Glutamatergic neuron (in vitro differentiated cells): ENCODE data around the gene BTBD16. TPM values are rescaled to one million over a fixed set of nuclear protein-coding genes. Genes with fewer than 3 reads are reported as not detected.
A peak's percentile ranks its signal among the peaks of the same experiment; 100 is the strongest.

Source experiments
- DNase-seq: peaks from one replicate; pipeline ENCODE4 v3.0.0; 2022
- H3K27ac Mint-ChIP-seq: one replicate; pipeline ENCODE4 v1.8.0; 2020; ENCODE audit warnings: mild to moderate bottlenecking, mixed read lengths, inconsistent platforms; ENCODE audit not compliant: unreplicated experiment
- H3K27me3 Mint-ChIP-seq: one replicate; pipeline ENCODE4 v1.8.0; 2020; ENCODE audit warnings: mild to moderate bottlenecking, moderate library complexity, mixed read lengths, inconsistent platforms; ENCODE audit not compliant: unreplicated experiment
- H3K36me3 Mint-ChIP-seq: one replicate; pipeline ENCODE4 v1.8.0; 2020; ENCODE audit warnings: mild to moderate bottlenecking, mixed read lengths, inconsistent platforms; ENCODE audit not compliant: unreplicated experiment
- H3K4me1 Mint-ChIP-seq: one replicate; pipeline ENCODE4 v1.8.0; 2020; ENCODE audit warnings: mild to moderate bottlenecking, low read depth, mixed read lengths, inconsistent platforms; ENCODE audit not compliant: unreplicated experiment
- H3K4me3 Mint-ChIP-seq: one replicate; pipeline ENCODE4 v1.8.0; 2020; ENCODE audit warnings: mild to moderate bottlenecking, mixed read lengths, inconsistent platforms; ENCODE audit not compliant: unreplicated experiment
- H3K9me3 Mint-ChIP-seq: one replicate; pipeline ENCODE4 v1.8.0; 2020; ENCODE audit warnings: mild to moderate bottlenecking, moderate library complexity, mixed read lengths, inconsistent platforms; ENCODE audit not compliant: unreplicated experiment
- CTCF ChIP-seq: fragments of 200-600 bp; sonication (generic); IDR thresholded peaks from one replicate; pipeline ENCODE4 v1.5.0; 2021; ENCODE audit not compliant: partially characterized antibody, unreplicated experiment
- total RNA-seq: library from RNA; stranded (reverse); fragmentation: NEBNext Ultra II Directional; extraction: Animal tissue kit (Norgen Biotek cat#: 25700); gene quantifications from one replicate; pipeline ENCODE4 v1.2.1, GENCODE V29; 2021; ENCODE audit not compliant: unreplicated experiment

The BTBD16 gene
- total RNA-seq, 1 donor from 2014 or later, result 0.98 TPM

- peak overlapping the region; percentile 7 for H3K27ac Mint-ChIP-seq
- H3K4me3 Mint-ChIP-seq, result no peak overlapping the region
- peaks cover 25% of the 10 kb centered on the region for H3K4me1 Mint-ChIP-seq
- no peak for TF ChIP-seq CTCF
- peaks cover 13% of the 10 kb centered on the region for H3K36me3 Mint-ChIP-seq
- peaks cover 30% of the 10 kb centered on the region for H3K9me3 Mint-ChIP-seq
- H3K27me3 Mint-ChIP-seq, result peaks cover 25% of the 10 kb centered on the region
- DNase-seq, result no peak
Observed at GRCh38 chr10:122240401-122240800, 30.7 kb upstream of the BTBD16 start.

- Mint-ChIP-seq H3K27ac (no peak overlapping the region), H3K27me3 (peaks cover 23% of the 10 kb centered on the region), H3K4me3 (no peak overlapping the region), H3K36me3 (peaks cover 5% of the 10 kb centered on the region), H3K9me3 (peaks cover 26% of the 10 kb centered on the region), H3K4me1 (peaks cover 23% of the 10 kb centered on the region)
- TF ChIP-seq CTCF, result no peak
- no peak for DNase-seq
Observed at GRCh38 chr10:122241836-122242235, 29.3 kb upstream of the BTBD16 start.

GRCh38 chr10:122243550-122243949, 27.5 kb upstream of the BTBD16 start:
- peaks cover 35% of the 10 kb centered on the region for H3K9me3 Mint-ChIP-seq
- peaks cover 19% of the 10 kb centered on the region for H3K36me3 Mint-ChIP-seq
- peaks cover 30% of the 10 kb centered on the region for H3K4me1 Mint-ChIP-seq
- H3K27me3 Mint-ChIP-seq, result peaks cover 24% of the 10 kb centered on the region
- H3K4me3 Mint-ChIP-seq, result no peak overlapping the region
- no peak for TF ChIP-seq CTCF
- H3K27ac Mint-ChIP-seq, result no peak overlapping the region
- no peak for DNase-seq

GRCh38 chr10:122244001-122244975, 26.8 kb upstream of the BTBD16 start:
- no peak overlapping the region for H3K4me3 Mint-ChIP-seq
- H3K9me3 Mint-ChIP-seq, result peaks cover 39% of the 10 kb centered on the region
- peaks cover 23% of the 10 kb centered on the region for H3K36me3 Mint-ChIP-seq
- H3K4me1 Mint-ChIP-seq, result peaks cover 32% of the 10 kb centered on the region
- H3K27ac Mint-ChIP-seq, result peak overlapping the region; percentile 60
- peaks cover 31% of the 10 kb centered on the region for H3K27me3 Mint-ChIP-seq
- TF ChIP-seq CTCF, result no peak
- no peak for DNase-seq

GRCh38 chr10:122245136-122245535, 26.0 kb upstream of the BTBD16 start:
- peaks cover 37% of the 10 kb centered on the region for H3K27me3 Mint-ChIP-seq
- peak overlapping the region; percentile 17 for H3K4me3 Mint-ChIP-seq
- H3K9me3 Mint-ChIP-seq, result peaks cover 39% of the 10 kb centered on the region
- H3K27ac Mint-ChIP-seq, result peak overlapping the region; percentile 60
- DNase-seq, result no peak
- peaks cover 23% of the 10 kb centered on the region for H3K36me3 Mint-ChIP-seq
- H3K4me1 Mint-ChIP-seq, result peaks cover 32% of the 10 kb centered on the region
- no peak for TF ChIP-seq CTCF
